HG02970 (cell line): ENCODE measurements around the gene GGPS1.
"Not testable (repeated sequence)": the region's sequence is repeated elsewhere in the genome, so short reads cannot be mapped to it uniquely, and the experiment has no call there.

Experiments
- ATAC-seq: cut with Tn5 transposase; IDR thresholded peaks from one replicate; pipeline ENCODE4 v1.9.1; 2021; ENCODE audit warnings: mild to moderate bottlenecking, moderate library complexity, moderate number of reproducible peaks; ENCODE audit not compliant: unreplicated experiment, low FRiP score

The GGPS1 gene

GRCh38 chr1:235328271-235329138 lies at the start of gene GGPS1:
GGPS1 (plus strand) TSS chr1:235328570; CDS start chr1:235335265, 6,695 bp downstream.
- ATAC-seq = peak; percentile 73

GRCh38 chr1:235278915-235279292 lies 49.5 kb upstream of the GGPS1 start:
- no peak for ATAC-seq

- no peak for ATAC-seq
Measured at GRCh38 chr1:235279694-235280093, 48.7 kb upstream of the GGPS1 start.

GRCh38 chr1:235280467-235280866 lies 47.9 kb upstream of the GGPS1 start:
- no peak for ATAC-seq

- not testable (repeated sequence) for ATAC-seq
Measured at GRCh38 chr1:235283636-235284035, 44.7 kb upstream of the GGPS1 start.

- ATAC-seq = no peak
Measured at GRCh38 chr1:235284231-235284769, 44.1 kb upstream of the GGPS1 start.

GRCh38 chr1:235286667-235287066 lies 41.7 kb upstream of the GGPS1 start:
- no peak for ATAC-seq

GRCh38 chr1:235287208-235287882 lies 41.0 kb upstream of the GGPS1 start:
- no peak for ATAC-seq

GRCh38 chr1:235289859-235290739 lies 38.3 kb upstream of the GGPS1 start:
- ATAC-seq = no peak

GRCh38 chr1:235290740-235291502 lies 37.4 kb upstream of the GGPS1 start:
- no peak for ATAC-seq

GRCh38 chr1:235291599-235292091 lies 36.7 kb upstream of the GGPS1 start:
- ATAC-seq = no peak

GRCh38 chr1:235292790-235293189 lies 35.6 kb upstream of the GGPS1 start:
- ATAC-seq = no peak

- ATAC-seq = no peak
Measured at GRCh38 chr1:235293322-235293942, 34.9 kb upstream of the GGPS1 start.

GRCh38 chr1:235295902-235296350 lies 32.4 kb upstream of the GGPS1 start:
- ATAC-seq = no peak

GRCh38 chr1:235296729-235297128 lies 31.6 kb upstream of the GGPS1 start:
- ATAC-seq = no peak

- ATAC-seq = no peak
Measured at GRCh38 chr1:235297579-235297978, 30.8 kb upstream of the GGPS1 start.

GRCh38 chr1:235298758-235299157 lies 29.6 kb upstream of the GGPS1 start:
- no peak for ATAC-seq

- no peak for ATAC-seq
Measured at GRCh38 chr1:235299169-235299858, 29.1 kb upstream of the GGPS1 start.
